OCI-LY3 (cell line): Measurements from ENCODE around the gene CARD14.

Experiments used
- EZH2phosphoT487 ChIP-seq: fragments of 200-600 bp; shearing (Covaris generic); IDR thresholded peaks from 2 replicates; pipeline ENCODE4 v1.6.1; 2018; ENCODE audit warnings: antibody characterized with exemption, mixed run types, low read depth
- TF ChIP-seq, protein P1 (sequence below): fragments of 200-600, 300-600 bp; sonication (generic); IDR thresholded peaks from 2 replicates; pipeline ENCODE4 v1.5.1; 2014; ENCODE audit warnings: antibody characterized with exemption, low read length, low read depth

DNA sequence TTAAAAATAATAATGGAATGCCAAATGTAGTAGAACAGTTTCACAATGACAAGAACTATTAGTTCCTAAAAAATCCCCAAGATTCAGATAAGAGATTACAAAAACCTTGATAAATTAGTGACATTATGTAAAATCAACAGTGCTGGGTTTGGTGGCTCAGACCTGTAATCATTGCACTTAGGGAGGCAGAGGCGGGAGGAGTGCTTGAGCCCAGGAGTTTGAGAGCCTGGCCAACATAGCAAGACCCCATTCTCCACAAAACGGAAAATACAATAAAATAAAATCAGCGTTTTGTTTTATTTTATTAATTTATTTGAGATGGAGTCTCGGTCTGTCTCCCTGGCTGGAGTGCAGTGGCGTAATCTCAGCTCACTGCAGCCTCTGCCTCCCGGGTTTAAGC, 4.1 kb downstream of the CARD14 start:
- TF ChIP-seq, protein P1, sequence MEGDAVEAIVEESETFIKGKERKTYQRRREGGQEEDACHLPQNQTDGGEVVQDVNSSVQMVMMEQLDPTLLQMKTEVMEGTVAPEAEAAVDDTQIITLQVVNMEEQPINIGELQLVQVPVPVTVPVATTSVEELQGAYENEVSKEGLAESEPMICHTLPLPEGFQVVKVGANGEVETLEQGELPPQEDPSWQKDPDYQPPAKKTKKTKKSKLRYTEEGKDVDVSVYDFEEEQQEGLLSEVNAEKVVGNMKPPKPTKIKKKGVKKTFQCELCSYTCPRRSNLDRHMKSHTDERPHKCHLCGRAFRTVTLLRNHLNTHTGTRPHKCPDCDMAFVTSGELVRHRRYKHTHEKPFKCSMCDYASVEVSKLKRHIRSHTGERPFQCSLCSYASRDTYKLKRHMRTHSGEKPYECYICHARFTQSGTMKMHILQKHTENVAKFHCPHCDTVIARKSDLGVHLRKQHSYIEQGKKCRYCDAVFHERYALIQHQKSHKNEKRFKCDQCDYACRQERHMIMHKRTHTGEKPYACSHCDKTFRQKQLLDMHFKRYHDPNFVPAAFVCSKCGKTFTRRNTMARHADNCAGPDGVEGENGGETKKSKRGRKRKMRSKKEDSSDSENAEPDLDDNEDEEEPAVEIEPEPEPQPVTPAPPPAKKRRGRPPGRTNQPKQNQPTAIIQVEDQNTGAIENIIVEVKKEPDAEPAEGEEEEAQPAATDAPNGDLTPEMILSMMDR: no peak
- TF ChIP-seq EZH2phosphoT487: no peak
